GM23248 (cell line): ENCODE results near the gene RPAP3.

Source experiments
- EZH2 ChIP-seq: fragments of 200-600 bp; sonication (generic); IDR thresholded peaks from 2 replicates; pipeline ENCODE4 v1.6.1; 2018; ENCODE audit warnings: antibody characterized with exemption, mild to moderate bottlenecking; ENCODE audit not compliant: insufficient read depth, poor library complexity, severe bottlenecking
- EZH2phosphoT487 ChIP-seq: fragments of 200-600 bp; sonication (generic); IDR thresholded peaks from 2 replicates; pipeline ENCODE4 v1.6.1; 2018; ENCODE audit warnings: antibody characterized with exemption, moderate library complexity, mild to moderate bottlenecking, low read depth; ENCODE audit not compliant: insufficient read depth

GRCh38 chr12:47732504-47732903 lies 26.7 kb upstream of the RPAP3 start:
- TF ChIP-seq EZH2 (no peak), EZH2phosphoT487 (no peak)
